Fibroblast of the aortic adventitia (primary cell): Measurements from ENCODE around the gene QARS1. TPM values are rescaled to one million over a fixed set of nuclear protein-coding genes. Genes with fewer than 3 reads are reported as not detected.
A peak's percentile ranks its signal among the peaks of the same experiment; 100 is the strongest.

Experiments
- DNase-seq: peaks from one replicate; pipeline ENCODE4 v3.0.0-alpha.2; 2010; ENCODE audit warnings: low read depth
- H3K4me3 ChIP-seq: 2 replicates; pipeline ENCODE4 v1.5.1; 2011; ENCODE audit warnings: low read depth, mild to moderate bottlenecking, control low read depth, low read length, moderate library complexity
- total RNA-seq: library from RNA; depleted of rRNA; stranded (reverse); fragments of >200 nt; gene quantifications from 2 replicates; pipeline ENCODE4 v1.2.3, GENCODE V29; 2012; ENCODE audit warnings: low replicate concordance
- TF ChIP-seq, protein P1 (sequence below): IDR thresholded peaks from 2 replicates; pipeline ENCODE4 v1.5.1; 2011; ENCODE audit warnings: mild to moderate bottlenecking, low read length, control low read depth, inconsistent platforms; ENCODE audit not compliant: insufficient read depth

QARS1 gene
- total RNA-seq, 1 donor, result 306 TPM

DNA sequence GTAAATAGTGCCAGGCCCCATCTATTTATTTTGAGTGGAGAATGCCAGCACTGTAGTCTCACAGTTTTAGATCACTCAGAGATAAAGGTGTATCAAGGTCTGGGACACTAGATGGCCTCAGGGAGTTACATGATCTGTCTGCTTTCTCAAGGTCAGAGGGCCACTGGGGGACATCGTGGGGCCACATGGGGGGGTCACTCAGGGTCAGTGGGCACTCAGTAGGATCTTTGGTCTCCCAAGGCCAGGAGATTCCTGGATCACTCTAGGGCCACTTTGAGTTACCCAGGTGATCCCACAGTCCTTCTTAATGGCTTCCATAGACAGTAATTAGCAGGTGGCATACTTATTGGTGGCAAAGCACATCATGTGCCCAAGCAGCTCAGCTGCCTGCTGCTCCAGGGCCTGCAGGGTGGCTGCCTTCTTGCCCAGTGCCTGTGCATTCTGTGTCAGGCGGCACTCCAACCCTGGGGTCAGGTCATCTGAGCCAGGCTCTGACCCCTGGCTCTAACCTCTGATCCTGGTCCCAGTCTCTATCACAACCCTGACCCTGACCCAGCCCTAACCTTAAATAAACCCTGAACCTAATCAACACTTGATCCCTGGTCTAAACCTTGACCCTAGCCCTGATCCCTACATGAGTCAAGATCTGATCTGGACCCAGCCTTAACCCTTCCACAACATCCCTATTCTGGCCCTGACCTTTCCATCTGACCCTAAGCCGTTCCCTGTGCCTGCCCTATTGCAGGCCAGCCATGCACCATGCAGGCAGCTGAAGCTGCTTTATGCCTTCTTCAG is 30.1 kb upstream of the QARS1 start:
- TF ChIP-seq, protein P1, sequence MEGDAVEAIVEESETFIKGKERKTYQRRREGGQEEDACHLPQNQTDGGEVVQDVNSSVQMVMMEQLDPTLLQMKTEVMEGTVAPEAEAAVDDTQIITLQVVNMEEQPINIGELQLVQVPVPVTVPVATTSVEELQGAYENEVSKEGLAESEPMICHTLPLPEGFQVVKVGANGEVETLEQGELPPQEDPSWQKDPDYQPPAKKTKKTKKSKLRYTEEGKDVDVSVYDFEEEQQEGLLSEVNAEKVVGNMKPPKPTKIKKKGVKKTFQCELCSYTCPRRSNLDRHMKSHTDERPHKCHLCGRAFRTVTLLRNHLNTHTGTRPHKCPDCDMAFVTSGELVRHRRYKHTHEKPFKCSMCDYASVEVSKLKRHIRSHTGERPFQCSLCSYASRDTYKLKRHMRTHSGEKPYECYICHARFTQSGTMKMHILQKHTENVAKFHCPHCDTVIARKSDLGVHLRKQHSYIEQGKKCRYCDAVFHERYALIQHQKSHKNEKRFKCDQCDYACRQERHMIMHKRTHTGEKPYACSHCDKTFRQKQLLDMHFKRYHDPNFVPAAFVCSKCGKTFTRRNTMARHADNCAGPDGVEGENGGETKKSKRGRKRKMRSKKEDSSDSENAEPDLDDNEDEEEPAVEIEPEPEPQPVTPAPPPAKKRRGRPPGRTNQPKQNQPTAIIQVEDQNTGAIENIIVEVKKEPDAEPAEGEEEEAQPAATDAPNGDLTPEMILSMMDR, result no peak
- H3K4me3 ChIP-seq, result no peak overlapping the region
- DNase-seq, result no peak

GRCh38 chr3:49133226-49133951 is 28.8 kb upstream of the QARS1 start:
- peak; percentile 93 for DNase-seq

GRCh38 chr3:49132437-49133225 is 28.1 kb upstream of the QARS1 start, which contains the start of gene LAMB2:
Gene LAMB2, minus strand, starts transcription at chr3:49133050. Its CDS starts 183 bp downstream, at chr3:49132867.
- peak; percentile 84 for DNase-seq
- TF ChIP-seq, protein P1, result peak; percentile 7
- H3K4me3 ChIP-seq, result peak within 1 kb of the TSS; percentile 92

More at GRCh38 chr3:49133226-49133951, 28.8 kb upstream of the QARS1 start:
- H3K4me3 ChIP-seq, result peak overlapping the region; percentile 92
- TF ChIP-seq, protein P1, result no peak

GRCh38 chr3:49132073-49132436 is 27.5 kb upstream of the QARS1 start:
- TF ChIP-seq, protein P1, result no peak
- DNase-seq, result no peak

GRCh38 chr3:49131576-49131975 is 27.0 kb upstream of the QARS1 start:
- TF ChIP-seq, protein P1, result no peak
- no peak for DNase-seq
- H3K4me3 ChIP-seq, result peak overlapping the region; percentile 92

More at GRCh38 chr3:49132073-49132436, 27.5 kb upstream of the QARS1 start:
- peak overlapping the region; percentile 92 for H3K4me3 ChIP-seq

DNA sequence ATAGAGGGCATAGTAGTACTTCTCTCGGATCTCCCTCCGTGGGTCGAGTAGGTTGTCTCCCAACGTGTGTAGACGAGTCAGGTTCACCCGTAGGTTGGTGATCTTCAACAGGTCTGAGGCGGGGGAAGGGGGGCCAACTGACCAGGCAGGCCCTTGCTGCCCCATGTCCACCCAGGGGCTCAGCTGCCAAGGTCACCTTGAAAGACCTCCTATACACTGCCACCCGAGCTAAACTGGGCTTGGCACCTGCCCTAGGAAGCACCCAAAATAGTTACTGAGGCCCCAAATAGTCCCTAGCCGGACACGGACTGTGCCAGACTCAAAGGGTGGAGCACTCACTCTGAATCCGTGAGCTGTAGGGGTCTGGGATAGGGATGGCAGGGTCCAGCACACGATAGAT is 26.5 kb upstream of the QARS1 start:
- DNase-seq, result no peak
- H3K4me3 ChIP-seq, result peak overlapping the region; percentile 92
- TF ChIP-seq, protein P1, result no peak
